Stimulated activated CD8-positive, alpha-beta memory T cell treated with anti-CD3 and anti-CD28 coated beads, Interleukin-12 subunit alpha, Interleukin-12 subunit beta, amount 100 ng/mL, for 4 hours (primary cell): ENCODE data around the gene SEC14L3.

Experiments used
- DNase-seq: peaks from one replicate; pipeline ENCODE4 v3.0.0-alpha.2; 2020; ENCODE audit warnings: low read depth

The SEC14L3 gene

DNA sequence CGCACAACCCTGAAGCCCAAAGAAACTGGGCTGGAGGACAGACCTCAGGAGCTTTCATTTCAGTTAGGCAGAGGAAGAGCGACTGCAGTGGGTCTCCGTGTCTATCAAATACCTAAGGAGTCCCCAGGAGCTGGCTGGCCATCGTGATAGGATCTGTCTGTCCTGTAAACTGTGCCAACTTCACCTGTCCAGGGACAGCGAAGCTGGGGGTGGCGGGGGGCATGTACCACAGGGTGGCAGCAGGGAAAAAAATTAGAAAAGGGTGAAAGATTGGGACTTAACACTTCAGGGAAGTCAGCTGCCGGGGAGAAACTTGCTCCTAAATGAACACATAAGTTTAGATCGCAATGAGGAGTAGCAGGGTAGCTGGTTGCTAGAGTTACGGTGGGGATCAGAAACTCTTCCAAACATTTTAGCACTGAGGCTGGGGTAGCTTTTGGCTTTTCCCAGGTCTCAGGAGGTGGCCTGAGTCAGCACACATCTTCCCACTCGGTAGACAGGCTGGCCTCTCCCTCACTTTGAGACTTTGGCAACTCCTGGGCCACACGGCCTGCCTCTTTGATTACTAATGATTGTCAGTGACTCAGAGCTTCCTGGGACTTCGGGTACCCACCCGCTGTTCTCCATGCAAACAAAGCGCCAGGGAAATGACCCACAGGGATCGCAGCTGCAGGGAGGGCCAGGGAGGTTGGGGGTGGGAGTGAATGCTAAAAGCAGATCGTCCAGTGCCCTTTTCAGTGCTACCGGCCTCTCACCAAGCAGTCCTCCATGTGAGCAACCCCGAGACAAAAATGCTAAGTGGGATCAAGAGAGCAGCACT is 49.1 kb downstream of the SEC14L3 start:
- no peak for DNase-seq

DNA sequence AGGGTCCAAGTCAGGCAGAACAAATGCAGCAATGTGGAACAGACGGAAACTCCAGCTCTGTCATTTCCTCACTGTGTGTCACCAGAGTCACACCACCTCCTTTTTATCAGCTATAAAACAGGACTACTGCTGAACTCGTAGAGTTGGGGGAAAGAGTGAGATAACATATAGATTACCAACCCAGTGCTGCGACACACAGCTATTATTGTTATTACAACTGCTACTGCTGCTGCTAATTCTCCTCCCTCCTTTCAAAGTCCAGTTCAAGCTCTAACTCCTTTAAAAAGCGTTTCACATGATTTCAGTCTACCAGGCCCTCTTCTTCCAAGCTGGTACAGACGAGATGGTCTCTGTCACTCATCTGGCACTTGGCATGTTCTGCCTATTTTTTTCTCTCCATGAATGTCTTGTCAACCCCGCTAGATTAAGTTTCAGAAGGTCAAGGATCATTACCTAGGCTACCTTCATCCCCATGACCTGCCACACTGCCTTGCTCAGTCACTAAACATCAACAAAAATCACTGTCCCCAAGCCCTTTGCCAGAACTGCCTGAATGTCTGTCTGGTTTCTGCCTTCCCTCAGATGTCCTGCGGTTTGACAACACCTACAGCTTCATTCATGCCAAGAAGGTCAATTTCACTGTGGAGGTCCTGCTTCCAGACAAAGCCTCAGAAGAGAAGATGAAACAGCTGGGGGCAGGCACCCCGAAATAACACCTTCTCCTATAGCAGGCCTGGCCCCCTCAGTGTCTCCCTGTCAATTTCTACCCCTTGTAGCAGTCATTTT is 49.9 kb downstream of the SEC14L3 start:
- no peak for DNase-seq

DNA sequence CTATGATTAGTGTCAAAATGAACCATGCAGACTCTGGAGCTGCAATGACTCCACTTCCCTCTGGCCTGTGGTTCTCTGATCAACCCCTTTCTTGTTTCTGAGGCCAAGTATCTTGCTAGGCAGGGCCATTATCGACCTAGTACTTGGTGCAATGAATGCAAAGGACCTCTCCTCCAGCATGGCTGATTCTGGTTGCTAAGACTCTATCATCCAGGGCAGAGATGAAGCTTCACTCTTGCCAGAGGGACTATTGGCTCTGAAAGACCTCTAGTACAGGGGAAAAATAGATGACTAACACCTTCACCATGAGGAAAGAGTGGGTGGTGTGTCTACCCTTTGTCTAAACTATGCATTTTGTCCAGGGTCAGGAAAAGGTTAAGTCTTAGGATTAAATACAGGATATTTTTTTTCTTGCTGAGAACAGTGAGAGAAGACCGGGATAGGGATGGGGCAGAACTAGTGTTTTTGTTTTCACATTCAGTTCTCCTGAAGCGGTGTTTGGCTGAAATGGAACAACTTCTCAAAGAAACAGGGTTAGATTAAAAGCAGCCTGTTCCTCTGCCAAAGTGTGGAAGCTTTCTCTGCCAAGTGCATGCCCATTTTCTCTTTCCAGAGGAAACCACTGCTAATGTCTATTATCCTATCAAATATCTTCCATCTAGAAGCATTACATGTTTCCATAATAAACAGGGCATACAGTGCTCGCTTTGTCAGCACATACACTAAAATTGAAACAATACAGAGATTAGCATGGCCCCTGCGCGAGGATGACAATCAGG is 51.3 kb downstream of the SEC14L3 start:
- DNase-seq, result no peak

DNA sequence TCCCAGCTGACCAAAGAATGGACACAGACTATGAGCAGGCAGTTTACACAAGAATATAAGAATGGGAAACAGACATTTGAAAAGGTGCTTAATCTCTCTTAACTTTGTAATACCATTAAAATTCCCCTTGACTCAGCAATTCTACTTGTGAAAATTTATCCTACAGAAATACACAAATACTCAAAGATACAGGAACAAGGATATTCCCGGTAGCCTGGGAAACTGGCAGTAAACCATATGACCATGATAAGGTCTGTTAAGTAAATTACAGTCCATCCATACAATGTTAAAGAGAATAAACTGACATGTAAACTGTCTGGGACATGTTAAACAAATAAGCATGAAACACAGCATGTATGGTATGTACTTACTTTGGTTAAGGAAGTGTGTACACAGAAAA is 55.0 kb downstream of the SEC14L3 start:
- no peak for DNase-seq

DNA sequence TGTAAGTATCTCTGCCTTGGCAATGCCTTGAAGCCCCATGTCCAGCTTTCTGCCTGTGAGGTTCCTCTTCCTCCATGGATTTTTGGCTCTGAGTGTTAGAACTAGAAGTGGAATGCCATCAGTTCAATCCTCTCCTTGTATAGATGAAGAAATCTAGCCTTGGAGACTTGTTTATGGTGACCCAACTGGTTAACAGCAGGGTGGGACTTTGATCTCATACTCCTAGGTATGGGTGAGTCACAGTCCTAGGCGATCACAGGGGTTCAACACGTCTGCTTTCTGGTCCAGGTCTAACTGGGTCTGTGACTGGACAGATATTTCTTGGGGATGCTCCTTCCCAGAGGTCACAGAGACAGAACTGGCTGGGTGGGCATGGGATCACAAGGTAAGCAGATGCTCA is 55.4 kb downstream of the SEC14L3 start:
- no peak for DNase-seq

DNA sequence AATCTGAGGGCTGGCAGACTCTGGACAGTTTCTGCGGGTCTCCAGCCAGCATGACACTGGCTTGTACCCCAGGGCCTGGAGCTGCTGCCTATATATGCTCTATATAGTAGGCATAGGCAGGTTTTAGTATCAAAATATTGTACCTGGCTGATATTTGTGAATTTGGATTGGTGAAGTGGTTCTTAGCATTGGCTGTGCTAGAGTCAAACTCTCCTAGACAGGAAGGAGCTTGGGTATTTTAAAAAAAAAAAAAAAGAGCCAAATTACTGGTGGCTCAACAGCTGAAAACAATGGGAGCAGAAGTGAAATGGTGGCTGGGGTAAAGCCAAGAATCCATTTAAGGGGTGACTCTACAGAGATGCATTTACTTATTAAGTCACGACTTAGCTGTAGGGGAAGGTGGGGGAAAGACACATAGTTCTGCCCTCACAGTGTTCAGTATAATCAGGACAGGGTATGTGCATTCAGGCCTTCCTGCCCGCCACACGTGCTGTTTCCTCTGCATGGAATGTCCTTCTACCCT is 57.2 kb downstream of the SEC14L3 start:
- DNase-seq, result no peak

DNA sequence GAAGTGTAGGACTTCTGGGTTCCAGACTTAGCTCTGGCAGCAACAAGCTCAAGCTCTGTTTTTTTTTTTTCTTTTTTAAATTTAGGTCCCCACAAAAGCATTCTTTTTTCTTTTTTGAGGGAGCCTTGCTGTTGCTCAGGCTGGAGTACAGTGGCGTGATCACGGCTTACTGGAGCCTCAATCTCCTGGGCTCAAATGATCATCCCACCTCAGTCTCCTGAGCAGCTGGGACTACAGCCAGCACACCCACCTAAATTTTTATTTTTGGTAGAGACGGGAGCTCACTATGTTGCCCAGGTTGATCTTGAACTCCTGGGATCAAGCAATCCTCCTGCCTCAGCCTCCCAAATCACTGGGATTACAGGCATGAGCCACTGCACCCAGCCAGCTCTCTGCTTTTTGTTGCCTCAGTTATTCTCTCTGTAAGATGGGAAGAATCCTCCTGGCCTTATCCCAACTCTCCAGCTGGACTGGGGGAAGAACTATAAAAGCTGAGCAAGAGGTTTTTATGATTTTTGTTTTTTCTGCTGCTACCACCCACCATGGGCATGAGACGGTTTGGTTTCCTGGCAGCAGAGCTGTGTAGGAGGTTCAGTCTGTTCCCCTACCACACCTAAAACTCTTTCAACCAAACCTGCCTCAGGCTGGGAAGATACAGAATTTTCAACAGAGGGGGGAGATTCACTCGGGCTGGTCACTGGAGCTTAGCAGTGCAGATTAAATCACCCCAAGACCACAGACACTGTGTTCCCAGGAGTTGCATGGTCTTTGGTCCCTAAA is 57.9 kb downstream of the SEC14L3 start:
- no peak for DNase-seq

DNA sequence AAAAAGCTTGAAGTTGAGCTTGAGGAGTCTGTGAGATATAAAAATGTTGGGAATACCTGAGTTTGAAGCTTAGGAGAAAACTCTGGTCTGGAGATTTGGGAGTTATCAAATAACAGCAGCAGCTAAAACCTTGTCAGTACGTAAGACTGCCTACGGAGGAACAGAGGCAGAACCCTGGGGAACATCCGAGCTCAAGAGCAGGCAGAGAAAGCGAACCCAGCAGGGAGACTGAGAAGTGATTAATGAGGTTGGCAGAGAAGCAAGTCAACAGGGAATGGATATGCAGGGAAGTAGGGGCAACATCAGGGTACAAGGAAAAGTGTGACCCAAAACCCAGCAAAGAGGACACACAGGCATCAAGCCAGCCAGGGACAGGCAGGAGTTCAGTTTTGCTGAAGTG is 58.8 kb downstream of the SEC14L3 start:
- no peak for DNase-seq

DNA sequence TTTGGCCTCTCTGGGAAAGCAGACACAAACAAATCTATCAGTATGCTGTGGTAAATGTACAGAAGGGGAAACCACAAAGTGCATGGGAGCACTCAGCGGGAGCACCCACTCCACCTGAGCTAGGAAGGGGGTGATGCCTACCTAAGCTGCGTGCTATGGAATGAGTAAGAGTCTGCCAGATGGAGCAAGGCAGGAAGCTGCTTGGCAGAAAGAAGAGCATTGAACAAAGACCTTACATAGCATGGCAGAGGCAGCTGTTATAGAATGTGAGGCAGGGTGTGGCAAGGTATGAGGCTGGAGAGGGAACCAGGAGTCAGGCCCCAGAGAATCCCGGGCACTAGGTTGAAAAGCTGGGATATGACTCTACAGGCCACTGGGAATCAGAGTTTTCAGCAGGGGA is 60.0 kb downstream of the SEC14L3 start:
- no peak for DNase-seq
